EH (cell line): ENCODE measurements around the gene NFIL3.

Experiments used
- DNase-seq: peaks from one replicate; pipeline ENCODE4 v3.0.0-alpha.2; 2015; ENCODE audit warnings: low read depth

NFIL3 gene

GRCh38 chr9:91359734-91360470, 63.7 kb downstream of the NFIL3 start:
- DNase-seq = peak; percentile 27

- no peak for DNase-seq
Observed at GRCh38 chr9:91359083-91359482, 64.5 kb downstream of the NFIL3 start.
